OCI-LY3 (cell line): ENCODE measurements around the gene ZNF593OS.

Experiments used
- CTCF ChIP-seq: fragments of 200-600, 300-600 bp; sonication (generic); IDR thresholded peaks from 2 replicates; pipeline ENCODE4 v1.5.1; 2014; ENCODE audit warnings: antibody characterized with exemption, low read length, low read depth
- EZH2phosphoT487 ChIP-seq: fragments of 200-600 bp; shearing (Covaris generic); IDR thresholded peaks from 2 replicates; pipeline ENCODE4 v1.6.1; 2018; ENCODE audit warnings: antibody characterized with exemption, mixed run types, low read depth

- TF ChIP-seq CTCF (no peak), EZH2phosphoT487 (no peak)
These were observed 49.5 kb downstream of the ZNF593OS start for GRCh38 chr1:26121854-26122773.
